HG02588 (cell line): Measurements from ENCODE around the gene SP140L.
A peak's percentile ranks its signal among the peaks of the same experiment; 100 is the strongest.
"Not testable (repeated sequence)": the region's sequence is repeated elsewhere in the genome, so short reads cannot be mapped to it uniquely, and the experiment has no call there.

Experiments
- ATAC-seq: cut with Tn5 transposase; IDR thresholded peaks from one replicate; pipeline ENCODE4 v1.9.1; 2021; ENCODE audit warnings: mild to moderate bottlenecking, moderate library complexity; ENCODE audit not compliant: unreplicated experiment

The SP140L gene

DNA sequence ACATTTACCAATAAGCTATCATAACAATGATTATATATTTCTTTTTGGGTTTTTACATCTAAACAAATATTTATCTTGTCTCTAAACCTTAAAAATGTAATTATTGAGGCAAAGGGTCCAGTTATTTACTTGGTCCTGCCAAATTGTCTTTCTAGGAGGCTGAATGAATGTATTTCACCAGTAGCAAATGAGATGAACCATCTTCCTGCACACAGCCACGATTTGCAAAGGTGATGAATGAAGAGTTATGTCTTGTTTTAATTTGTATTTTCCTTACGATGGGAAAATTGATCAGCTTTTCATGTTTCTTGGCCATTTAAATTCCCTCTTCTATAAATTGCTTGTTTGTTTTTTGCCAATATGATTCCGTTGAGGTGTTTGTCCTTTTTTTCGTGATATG is 90.4 kb downstream of the SP140L start:
- no peak for ATAC-seq

DNA sequence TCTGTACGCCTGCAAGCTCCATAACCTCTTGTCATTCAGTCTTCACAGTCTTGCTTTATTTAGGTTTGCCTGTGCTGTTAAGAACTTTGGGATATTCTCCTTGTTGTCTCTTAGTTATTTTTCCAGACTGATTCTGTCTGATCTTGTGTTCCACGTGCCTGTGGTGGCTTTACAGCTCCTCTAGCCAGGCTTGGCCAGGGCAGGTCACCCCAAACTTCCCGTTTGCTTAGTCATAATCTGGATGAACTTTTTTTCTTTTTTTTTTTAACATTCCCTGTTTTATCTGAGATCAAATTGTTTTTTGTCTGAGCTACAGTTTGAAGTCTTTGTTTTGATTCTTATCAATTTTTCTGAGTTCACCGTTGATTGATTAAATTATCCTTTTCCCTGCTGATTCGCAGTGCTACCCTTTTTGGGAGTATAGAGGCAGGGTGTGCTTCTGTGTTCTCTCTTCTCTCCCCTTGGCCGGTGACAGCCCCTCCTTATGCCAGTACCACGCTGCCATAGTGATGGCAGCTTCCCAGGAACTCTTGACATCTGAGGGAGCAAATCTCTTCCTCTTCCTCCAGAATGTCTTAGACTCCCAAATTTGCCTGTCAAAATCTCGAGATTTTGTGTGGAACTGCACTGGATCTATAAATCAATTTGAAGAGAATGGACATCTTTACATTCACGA is 91.5 kb downstream of the SP140L start:
- no peak for ATAC-seq

- ATAC-seq = no peak
These were observed 92.2 kb downstream of the SP140L start for GRCh38 chr2:230419181-230419580.

DNA sequence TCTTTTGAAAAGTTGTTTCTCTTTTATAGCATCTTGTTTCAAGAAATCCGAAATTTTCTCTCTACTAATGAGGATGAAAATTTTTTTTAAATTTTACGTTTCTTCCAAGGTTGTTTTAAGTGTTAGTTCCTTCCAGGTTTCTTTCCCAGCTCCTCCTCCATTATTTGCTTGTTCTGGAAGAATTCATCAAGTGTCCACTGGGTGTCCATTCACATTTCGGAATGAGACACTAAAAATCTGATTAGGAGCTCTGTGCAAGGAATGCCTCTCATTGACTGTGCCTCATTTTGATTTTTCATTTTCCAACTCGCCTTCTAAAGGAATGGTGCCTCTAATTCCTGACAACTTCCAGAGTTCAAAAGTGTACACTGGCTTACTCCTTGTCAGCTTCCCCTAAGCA is 95.2 kb downstream of the SP140L start:
- no peak for ATAC-seq

GRCh38 chr2:230423851-230424458 is 97.0 kb downstream of the SP140L start:
- ATAC-seq = no peak

GRCh38 chr2:230425377-230425776 is 98.4 kb downstream of the SP140L start:
- no peak for ATAC-seq

DNA sequence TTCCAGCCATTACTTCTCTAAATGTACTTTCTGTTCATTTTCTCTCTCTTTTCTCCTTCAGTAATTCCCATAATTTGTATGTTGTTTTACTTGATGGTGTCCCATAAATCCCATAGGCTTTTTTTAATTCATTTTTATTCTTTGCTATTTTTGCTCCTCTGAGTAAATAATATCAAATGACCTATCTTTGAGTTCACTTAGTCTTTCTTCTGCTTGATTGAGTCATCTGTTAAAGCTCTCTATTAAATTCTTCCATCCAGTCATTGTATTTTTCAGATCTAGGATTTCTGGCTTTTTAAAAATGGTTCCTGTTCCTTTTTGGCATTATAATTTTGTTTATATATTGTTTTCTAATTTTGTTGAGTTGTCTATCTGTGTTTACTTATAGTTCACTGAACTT is 102.5 kb downstream of the SP140L start:
- ATAC-seq = no peak

DNA sequence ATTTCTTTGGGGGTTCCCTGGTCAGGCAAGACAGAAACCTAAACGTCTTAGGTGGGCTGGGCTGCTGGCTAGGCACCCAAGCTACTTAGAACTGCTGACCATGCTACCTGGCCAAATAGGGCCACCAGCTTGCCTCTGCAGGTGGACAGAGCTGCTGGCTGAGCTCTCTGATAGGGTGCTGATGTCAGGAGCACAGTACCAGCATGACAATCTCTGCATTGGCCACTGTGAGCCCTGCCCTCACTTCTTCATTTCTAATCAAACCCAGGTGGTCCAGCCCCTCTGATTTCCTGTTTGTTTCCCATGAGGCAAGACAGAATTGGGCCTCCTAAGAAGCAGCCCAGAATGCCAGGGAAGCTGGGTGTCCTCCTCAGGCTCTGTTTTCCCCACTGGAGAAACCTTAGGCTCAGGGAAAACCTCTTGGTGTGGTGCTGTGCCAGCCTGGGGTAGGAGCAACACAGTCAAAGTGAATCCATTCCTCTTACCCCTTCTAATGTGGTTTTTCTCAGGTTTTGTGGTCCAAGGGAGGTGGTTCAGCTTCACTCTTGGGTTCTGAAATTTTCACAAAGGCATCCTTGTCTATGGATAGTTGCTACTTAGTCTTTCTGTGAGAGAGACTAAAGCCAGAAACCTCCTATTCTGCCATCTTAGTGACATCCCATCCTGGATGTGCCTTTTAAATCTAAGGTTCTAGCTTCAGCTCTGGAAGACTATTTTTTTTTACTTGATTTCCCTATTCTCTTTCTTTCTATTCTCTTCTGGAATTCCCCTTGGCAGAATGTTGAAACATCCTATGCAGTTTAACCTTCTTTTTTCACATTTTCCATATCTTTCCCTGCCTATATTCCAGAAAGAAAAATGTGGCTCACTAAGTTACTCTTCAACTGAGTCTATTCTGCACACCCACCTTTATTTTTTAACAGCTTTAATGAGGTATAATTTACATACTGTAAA is 104.2 kb downstream of the SP140L start:
- ATAC-seq = no peak

DNA sequence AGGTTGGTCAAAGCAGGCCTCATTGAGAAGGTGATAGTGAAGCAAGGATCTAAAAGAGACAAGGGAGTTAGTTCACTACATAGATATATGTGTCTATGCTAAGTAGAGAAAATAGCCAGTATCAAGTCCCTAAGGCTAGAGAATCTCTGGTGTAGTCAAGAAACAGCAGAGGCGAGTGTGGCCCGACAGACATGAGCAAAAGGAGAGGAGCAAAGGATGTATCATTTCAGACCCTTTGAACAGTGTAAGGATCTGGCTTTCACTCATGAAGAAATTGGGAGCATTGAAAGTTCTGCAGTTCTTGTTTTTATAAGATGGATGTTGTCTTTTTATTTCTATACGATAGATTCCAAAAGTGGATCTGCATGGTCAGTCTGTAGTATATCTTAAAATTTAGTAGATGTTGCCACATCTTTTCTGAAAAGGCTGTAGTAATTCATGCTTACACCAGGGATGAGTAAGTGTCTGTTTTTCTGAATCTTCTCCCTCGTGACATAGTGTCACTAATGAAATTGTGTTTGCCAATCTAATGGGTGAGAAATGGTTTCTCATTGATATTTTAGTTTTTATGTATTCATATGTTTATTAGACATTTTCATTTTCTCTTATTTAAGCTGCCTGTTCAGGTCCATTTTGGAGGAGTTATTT is 107.8 kb downstream of the SP140L start:
- no peak for ATAC-seq

GRCh38 chr2:230435431-230435830 is 108.4 kb downstream of the SP140L start:
- no peak for ATAC-seq

GRCh38 chr2:230439121-230439520 is 112.1 kb downstream of the SP140L start:
- not testable (repeated sequence) for ATAC-seq

DNA sequence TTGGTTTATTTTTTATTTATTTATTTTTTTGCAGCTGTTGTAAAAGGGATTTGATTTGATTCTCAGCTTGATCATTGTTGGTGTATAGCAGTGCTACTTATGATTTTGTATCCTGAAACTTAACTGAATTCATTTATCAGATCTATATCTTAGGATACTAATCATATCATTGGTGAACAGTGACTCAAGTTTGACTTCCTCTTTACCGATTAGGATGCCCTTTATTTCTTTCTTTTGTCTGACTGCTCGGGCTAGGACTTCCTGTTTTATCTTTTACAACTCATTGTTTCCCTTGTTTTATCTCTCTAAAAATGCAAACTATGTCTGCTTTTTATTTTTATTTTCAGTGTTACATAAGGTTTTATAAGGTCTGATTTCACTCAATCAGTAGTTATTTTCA is 112.6 kb downstream of the SP140L start:
- no peak for ATAC-seq

DNA sequence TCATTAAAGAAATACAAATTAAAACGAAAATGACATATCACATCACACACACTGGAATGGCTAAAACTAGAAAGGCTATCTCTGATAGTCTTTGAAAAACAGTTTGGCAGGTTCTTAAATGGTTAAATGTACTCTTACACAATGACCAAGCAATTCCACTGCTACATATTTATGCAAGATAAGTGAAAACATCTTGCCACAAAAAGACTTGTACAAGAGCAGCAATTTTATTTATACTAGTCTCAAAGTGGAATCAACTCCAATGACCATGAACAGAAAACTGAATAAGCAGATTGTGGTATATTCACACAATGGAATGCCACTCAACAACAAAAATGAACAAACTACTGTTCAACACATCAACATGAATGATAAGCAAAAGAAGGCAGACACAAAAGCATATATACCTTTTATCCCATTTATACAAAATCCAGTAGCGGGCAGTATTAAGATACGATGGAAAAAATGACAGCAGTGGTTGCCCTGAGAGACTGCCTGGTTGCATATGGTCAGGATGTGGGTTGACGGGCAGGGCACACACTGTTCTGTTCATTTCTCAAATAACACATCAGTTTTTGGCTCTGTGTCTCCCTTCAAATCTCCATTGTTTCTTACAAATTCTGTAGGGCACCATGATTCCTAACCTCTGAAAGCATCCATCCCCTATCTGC is 114.4 kb downstream of the SP140L start:
- no peak for ATAC-seq

DNA sequence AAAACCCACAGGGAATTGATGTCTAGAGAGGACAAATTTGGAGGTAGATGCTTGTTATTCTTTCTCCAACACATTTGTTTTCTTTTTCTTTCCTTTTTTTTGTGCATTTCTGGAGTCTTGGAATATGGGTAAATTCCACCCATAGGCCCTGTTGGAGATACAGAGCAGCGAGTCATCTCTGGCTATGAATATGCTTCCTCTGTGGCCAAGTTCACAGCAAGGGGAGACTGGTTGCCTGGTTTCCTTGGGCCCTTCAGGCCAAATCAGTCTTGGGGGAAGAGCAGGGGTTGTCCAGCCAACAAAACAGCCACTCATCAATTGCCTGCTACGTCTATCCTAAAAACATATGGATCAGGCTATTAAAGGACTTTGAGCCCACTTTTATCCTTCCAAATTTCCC is 116.5 kb downstream of the SP140L start:
- ATAC-seq = no peak

- ATAC-seq = no peak
These were observed 117.8 kb downstream of the SP140L start for GRCh38 chr2:230444832-230445231.

DNA sequence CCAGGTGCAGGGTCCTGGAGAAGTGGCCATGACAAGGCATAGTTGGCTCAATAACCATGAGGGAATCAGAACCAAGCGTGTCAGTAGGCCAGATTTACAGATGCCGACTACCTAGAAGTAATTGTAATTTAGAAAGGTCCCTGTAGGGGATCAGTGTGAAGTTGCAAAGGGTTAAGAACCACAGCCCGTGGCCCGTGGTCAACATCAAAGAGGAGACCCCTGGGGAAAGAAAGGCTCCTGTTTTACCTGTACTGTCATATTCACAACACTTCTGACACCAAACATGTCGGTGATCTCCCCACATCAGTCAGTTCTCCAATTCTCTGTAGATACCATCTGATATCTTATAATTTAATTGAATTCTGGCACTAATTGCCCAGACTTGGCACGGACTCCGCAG is 120.0 kb downstream of the SP140L start:
- ATAC-seq = no peak

DNA sequence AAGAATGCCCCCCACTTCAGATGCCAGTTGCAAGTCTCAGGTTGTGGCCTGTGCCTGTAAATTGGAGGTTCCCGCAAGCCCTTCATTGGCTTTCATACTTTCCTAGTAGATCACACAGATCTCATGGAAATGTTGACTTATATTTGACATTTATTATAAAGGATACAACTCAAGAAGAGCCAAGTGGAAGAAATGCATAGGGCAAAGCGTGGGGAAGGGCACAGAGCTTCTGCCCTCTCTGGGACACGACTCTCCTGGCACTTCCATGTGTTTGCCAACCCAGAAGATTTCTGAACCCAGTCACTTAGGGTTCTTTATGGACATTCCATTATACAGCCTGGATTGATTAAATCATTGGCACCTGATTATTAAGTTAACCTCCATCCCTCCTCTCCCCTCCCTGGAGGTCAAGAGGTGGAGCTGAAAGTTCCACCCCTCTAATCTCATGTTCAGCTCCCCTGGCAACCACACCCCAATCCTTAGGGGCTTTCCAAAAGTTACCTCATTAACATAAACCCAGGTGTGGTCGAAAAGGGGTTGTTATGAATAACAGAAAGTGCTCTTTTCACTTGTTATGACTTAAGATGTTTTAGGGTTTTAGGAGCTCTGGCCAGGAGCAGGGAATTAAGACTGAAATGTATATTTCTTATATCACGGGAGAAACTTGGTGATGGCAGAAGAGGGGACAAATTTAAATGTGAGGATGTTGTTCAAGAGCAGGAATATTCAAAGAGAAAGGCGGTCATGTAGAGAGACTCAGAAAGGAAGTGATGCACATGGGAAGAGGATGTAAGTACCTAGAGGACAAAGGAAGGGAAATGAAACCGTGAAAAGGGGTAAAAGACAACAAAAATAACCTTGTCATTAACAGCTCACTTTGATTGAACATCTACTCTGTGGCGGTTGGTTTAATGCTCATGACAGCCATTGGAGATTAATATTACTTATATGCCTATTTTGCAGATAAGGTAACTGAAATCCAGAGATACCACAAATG is 120.8 kb downstream of the SP140L start:
- ATAC-seq = peak; percentile 77

DNA sequence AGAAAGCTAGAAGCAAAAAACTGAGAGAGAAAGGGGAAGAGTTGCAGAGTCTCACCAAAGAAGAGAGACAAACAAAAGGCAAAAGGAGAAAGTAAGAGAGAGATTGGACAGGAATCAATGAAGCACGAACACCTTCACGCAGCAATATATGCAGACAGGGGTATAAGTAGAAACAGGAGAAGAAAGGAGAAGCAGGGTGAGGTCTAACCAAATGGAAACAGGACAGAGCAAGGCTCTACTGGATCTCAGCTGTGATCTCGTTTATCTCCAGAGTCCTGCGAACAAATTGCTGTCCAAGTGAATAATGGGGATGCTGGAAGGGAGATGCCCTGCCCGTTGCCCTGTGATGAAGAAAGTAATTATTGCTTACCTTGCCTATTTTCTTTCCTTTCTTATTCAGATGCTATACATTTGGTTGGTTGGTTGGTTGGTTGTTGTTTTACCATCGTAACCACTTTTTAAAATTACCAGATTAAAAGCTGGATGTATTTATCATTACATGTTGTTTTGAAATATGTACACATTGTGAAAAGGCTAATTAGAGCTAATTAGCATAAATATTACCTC is 123.0 kb downstream of the SP140L start:
- ATAC-seq = no peak

GRCh38 chr2:230453006-230453405 is 126.0 kb downstream of the SP140L start:
- no peak for ATAC-seq
